ENCODE results near the gene PRIMPOL. TPM values are rescaled to one million over a fixed set of nuclear protein-coding genes. Genes with fewer than 3 reads are reported as not detected.
"Not testable (repeated sequence)": the region's sequence is repeated elsewhere in the genome, so short reads cannot be mapped to it uniquely, and the experiment has no call there.

Gene PRIMPOL
- total RNA-seq, 1 donor from 2014 or later: 12.5 TPM

GRCh38 chr4:184649971-184650855 lies 675 bp downstream of the PRIMPOL start:
- Histone ChIP-seq H3K27me3 (no peaks in the 10 kb centered on the region), H3K4me3 (peak overlapping the region; percentile 88 to 100), H3K9me3 (no peaks in the 10 kb centered on the region), H3K36me3 (peaks cover 4% of the 10 kb centered on the region in 2 donors), H3K27ac (peak overlapping the region; percentile 92 to 100), H3K4me1 (peaks cover 9 to 35% of the 10 kb centered on the region in 2 donors)
- no peak for TF ChIP-seq CTCF (IDR thresholded peaks at IDR 0.05)
- DNase-seq (ENCODE audit: low spot score in 2 of 2): peak in 1 of 2 donors; percentile 66
- intact Hi-C loops (cut with DNase I): loop anchor here (1.0 to 10.0 kb wide), 12 partner anchors 82 to 1545 kb away; partner anchors contain the start of genes ACSL1, CDKN2AIP, CENPU and CYP4V2

GRCh38 chr4:184651899-184652298 lies 2.4 kb downstream of the PRIMPOL start:
- intact Hi-C loops (cut with DNase I): loop anchor here (5.0 kb wide), 2 partner anchors 475 to 1210 kb away; partner anchors contain the start of gene CDKN2AIP

GRCh38 chr4:184652681-184653080 lies 3.1 kb downstream of the PRIMPOL start:
- H3K4me1 ChIP-seq: peaks cover 5 to 15% of the 10 kb centered on the region in 2 donors
- intact Hi-C loops (cut with DNase I): loop anchor here (5.0 kb wide), 2 partner anchors 475 to 1210 kb away; partner anchors contain the start of gene CDKN2AIP
- not testable (repeated sequence) for H3K9me3 ChIP-seq; H3K27me3 ChIP-seq; H3K4me3 ChIP-seq; DNase-seq (ENCODE audit: low spot score in 2 of 2); H3K27ac ChIP-seq; H3K36me3 ChIP-seq

More at GRCh38 chr4:184651899-184652298, 2.4 kb downstream of the PRIMPOL start:
- Histone ChIP-seq H3K4me3 (no peak overlapping the region), H3K27me3 (no peaks in the 10 kb centered on the region), H3K9me3 (no peaks in the 10 kb centered on the region), H3K36me3 (no peaks in the 10 kb centered on the region), H3K4me1 (peaks cover 9 to 23% of the 10 kb centered on the region in 2 donors), H3K27ac (no peak overlapping the region)
- no peak for TF ChIP-seq CTCF (IDR thresholded peaks at IDR 0.05)
- no peak for DNase-seq (ENCODE audit: low spot score in 2 of 2)

GRCh38 chr4:184653650-184654049 lies 4.1 kb downstream of the PRIMPOL start:
- Histone ChIP-seq H3K9me3 (no peaks in the 10 kb centered on the region), H3K4me1 (peaks cover 4 to 8% of the 10 kb centered on the region in 2 donors), H3K4me3 (no peak overlapping the region), H3K27me3 (no peaks in the 10 kb centered on the region), H3K27ac (no peak overlapping the region), H3K36me3 (no peaks in the 10 kb centered on the region)
- intact Hi-C loops (cut with DNase I): loop anchor here (5.0 kb wide), 2 partner anchors 474 to 1211 kb away; partner anchors contain the start of gene CDKN2AIP
- TF ChIP-seq CTCF (IDR thresholded peaks at IDR 0.05): no peak
- DNase-seq (ENCODE audit: low spot score in 2 of 2): no peak

- H3K4me3 ChIP-seq: no peak overlapping the region
- H3K27me3 ChIP-seq: no peaks in the 10 kb centered on the region
- H3K4me1 ChIP-seq: no peaks in the 10 kb centered on the region
- peak overlapping the region; percentile 21 to 58 for H3K27ac ChIP-seq
- peaks cover 5 to 19% of the 10 kb centered on the region in 2 donors for H3K36me3 ChIP-seq
- no peaks in the 10 kb centered on the region for H3K9me3 ChIP-seq
- no peak for DNase-seq (ENCODE audit: low spot score in 2 of 2)
- intact Hi-C loops (cut with DNase I): no loop called here
- TF ChIP-seq CTCF (IDR thresholded peaks at IDR 0.05): no peak
Measured at GRCh38 chr4:184655889-184656869, 6.6 kb downstream of the PRIMPOL start.

Measured in ascending aorta (tissue), 2 donors.